NK-92 treated with Interleukin-12 subunit alpha and Interleukin-12 subunit beta, amount 100 ng/mL, for 24 hours (cell line): ENCODE data around the gene ACSS1.

Experiments
- DNase-seq: peaks from one replicate; lab custom pipeline; 2025; lab: John Stamatoyannopoulos, UW

ACSS1 gene

GRCh38 chr20:25030649-25031207, 27.2 kb downstream of the ACSS1 start:
- no peak for DNase-seq

GRCh38 chr20:25030007-25030648, 27.8 kb downstream of the ACSS1 start:
- DNase-seq = no peak

- DNase-seq = no peak
These were observed 31.8 kb downstream of the ACSS1 start for GRCh38 chr20:25025986-25026605.

- no peak for DNase-seq
These were observed 32.7 kb downstream of the ACSS1 start for GRCh38 chr20:25025091-25025861.

GRCh38 chr20:25024171-25024570, 33.8 kb downstream of the ACSS1 start:
- DNase-seq = no peak

GRCh38 chr20:25023356-25023755, 34.6 kb downstream of the ACSS1 start:
- no peak for DNase-seq

GRCh38 chr20:25022680-25023079, 35.3 kb downstream of the ACSS1 start:
- no peak for DNase-seq

- DNase-seq = no peak
These were observed 36.6 kb downstream of the ACSS1 start for GRCh38 chr20:25021336-25021735.

GRCh38 chr20:25020901-25021301, 37.0 kb downstream of the ACSS1 start:
- DNase-seq = no peak

- no peak for DNase-seq
These were observed 37.6 kb downstream of the ACSS1 start for GRCh38 chr20:25020345-25020744.

- no peak for DNase-seq
These were observed 38.4 kb downstream of the ACSS1 start for GRCh38 chr20:25019381-25020155.

- no peak for DNase-seq
These were observed 39.1 kb downstream of the ACSS1 start for GRCh38 chr20:25018841-25019240.

- DNase-seq = no peak
These were observed 39.5 kb downstream of the ACSS1 start for GRCh38 chr20:25018425-25018824.

GRCh38 chr20:25017257-25017803, 40.6 kb downstream of the ACSS1 start:
- DNase-seq = no peak

GRCh38 chr20:25016471-25016870, 41.5 kb downstream of the ACSS1 start:
- DNase-seq = no peak

GRCh38 chr20:25015986-25016385, 42.0 kb downstream of the ACSS1 start:
- DNase-seq = no peak

- no peak for DNase-seq
These were observed 43.1 kb downstream of the ACSS1 start for GRCh38 chr20:25014816-25015215.

GRCh38 chr20:25013478-25014380, 44.2 kb downstream of the ACSS1 start:
- DNase-seq = no peak

GRCh38 chr20:25012616-25013189, 45.2 kb downstream of the ACSS1 start:
- no peak for DNase-seq

GRCh38 chr20:25011831-25012241, 46.1 kb downstream of the ACSS1 start:
- DNase-seq = no peak
